HG03432 (cell line): ENCODE results near the gene QRSL1.
"Not testable (repeated sequence)": the region's sequence is repeated elsewhere in the genome, so short reads cannot be mapped to it uniquely, and the experiment has no call there.

Experiments
- ATAC-seq: cut with Tn5 transposase; IDR thresholded peaks from one replicate; pipeline ENCODE4 v1.9.1; 2021; ENCODE audit warnings: mild to moderate bottlenecking, moderate library complexity; ENCODE audit not compliant: unreplicated experiment

QRSL1 gene, protein sequence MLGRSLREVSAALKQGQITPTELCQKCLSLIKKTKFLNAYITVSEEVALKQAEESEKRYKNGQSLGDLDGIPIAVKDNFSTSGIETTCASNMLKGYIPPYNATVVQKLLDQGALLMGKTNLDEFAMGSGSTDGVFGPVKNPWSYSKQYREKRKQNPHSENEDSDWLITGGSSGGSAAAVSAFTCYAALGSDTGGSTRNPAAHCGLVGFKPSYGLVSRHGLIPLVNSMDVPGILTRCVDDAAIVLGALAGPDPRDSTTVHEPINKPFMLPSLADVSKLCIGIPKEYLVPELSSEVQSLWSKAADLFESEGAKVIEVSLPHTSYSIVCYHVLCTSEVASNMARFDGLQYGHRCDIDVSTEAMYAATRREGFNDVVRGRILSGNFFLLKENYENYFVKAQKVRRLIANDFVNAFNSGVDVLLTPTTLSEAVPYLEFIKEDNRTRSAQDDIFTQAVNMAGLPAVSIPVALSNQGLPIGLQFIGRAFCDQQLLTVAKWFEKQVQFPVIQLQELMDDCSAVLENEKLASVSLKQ

DNA sequence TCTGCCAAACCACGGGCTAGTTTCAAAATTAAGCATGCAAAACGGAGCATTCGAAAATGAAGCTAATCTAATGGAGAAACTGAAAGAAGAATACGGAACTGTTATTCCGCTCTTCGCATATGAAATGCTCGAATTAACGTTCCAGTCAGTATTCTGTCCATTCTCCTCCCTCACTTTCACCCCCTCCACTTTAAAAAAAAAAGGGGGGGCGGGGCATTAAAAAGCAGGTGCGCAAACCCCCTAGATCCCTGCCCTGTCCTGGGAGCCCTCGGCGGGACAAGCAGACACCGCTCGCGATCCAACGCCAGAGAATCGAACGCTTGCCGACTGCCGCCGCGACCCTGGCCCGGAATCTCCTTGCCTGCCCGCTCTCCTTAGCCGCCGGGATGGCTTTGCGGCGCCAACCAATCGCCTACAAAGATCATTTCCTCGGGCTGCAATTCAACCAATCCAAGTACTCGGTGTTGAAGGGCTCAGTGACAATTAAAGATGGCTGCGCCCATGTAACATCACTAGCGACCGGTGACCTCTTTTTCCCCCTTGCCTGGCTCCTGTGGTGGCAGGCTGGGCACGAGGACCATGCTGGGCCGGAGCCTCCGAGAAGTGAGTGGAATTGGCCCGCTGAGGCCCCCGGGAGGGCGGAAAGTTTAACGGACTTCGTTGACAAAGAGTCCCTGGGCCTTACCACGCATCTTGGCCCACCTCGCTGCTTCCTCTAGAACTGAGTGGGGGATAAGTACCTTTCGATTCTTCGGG, at the start of gene QRSL1, which contains the start of gene RTN4IP1:
Gene QRSL1 (plus strand): TSS at position 476 of the 756 bp plus-strand sequence. CDS start 104 bp downstream, at position 580.
Gene RTN4IP1 (minus strand): TSS at position 396 of the 756 bp plus-strand sequence. CDS start 477 bp downstream, outside the sequence.
- ATAC-seq = peak; percentile 87

DNA sequence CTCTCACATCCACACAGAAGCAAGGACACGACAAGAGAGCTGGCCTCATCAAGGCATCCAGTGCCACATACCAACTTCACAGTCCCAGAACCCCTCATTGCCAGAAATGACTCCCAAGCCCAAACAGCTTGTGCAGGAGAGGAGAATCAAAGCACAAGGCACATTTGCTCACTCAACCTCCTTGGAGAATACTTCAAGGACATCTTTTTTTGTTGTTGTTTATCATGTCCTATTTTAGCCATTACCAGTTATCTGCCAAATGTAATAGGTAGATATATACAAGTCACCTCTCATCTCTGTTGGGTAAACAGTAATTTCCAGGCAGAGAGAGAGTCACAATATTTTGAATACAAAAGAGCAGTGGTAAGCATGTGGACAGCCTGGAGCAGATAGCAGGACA, 47.9 kb upstream of the QRSL1 start:
- ATAC-seq = no peak

DNA sequence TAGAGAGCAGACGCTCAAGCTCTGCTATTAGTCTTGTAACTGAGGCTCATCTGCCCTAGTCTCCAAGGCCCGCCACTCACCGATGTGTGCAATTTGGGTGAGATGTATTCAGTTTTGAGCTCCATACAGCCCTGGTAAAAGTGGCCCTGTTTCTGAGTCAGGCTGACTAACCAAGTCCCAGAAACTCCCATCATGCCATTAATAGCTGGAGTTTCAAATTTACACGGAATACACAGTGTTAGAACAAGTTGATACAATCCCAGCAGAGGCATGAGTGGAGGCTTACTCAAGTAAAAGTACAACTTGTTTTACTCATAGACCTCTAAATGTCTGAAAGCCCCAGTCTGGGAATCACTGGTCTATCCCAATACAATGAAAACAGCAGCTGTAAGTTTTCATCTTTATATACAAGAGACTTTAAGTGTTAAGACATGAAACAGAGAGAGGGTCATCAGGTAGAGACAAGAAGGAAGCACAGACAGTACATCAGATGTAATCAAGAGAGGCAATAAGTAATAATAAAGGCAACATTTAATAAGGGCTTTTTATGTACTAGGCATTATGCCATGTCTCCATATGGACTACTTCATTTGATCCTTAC, 42.5 kb upstream of the QRSL1 start:
- ATAC-seq = no peak

DNA sequence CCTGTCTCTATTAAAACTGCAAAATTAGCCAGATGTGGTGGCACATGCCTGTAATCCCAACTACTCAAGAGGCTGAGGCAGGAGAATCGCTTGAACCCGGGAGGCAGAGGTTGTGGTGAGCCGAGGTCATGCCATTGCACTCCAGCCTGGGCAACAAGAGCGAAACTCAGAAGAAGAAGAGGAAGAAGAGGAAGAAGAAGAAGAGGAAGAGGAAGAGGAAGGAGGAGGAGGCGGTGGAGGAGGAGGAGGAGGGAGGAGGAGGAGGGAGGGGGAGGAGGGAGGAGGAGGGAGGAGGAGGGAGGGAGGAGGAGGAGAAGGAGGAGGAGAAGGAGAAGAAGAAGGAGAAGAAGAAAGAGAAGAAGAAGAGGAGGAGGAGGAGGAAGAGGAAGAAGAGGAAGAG, 40.4 kb upstream of the QRSL1 start:
- not testable (repeated sequence) for ATAC-seq

DNA sequence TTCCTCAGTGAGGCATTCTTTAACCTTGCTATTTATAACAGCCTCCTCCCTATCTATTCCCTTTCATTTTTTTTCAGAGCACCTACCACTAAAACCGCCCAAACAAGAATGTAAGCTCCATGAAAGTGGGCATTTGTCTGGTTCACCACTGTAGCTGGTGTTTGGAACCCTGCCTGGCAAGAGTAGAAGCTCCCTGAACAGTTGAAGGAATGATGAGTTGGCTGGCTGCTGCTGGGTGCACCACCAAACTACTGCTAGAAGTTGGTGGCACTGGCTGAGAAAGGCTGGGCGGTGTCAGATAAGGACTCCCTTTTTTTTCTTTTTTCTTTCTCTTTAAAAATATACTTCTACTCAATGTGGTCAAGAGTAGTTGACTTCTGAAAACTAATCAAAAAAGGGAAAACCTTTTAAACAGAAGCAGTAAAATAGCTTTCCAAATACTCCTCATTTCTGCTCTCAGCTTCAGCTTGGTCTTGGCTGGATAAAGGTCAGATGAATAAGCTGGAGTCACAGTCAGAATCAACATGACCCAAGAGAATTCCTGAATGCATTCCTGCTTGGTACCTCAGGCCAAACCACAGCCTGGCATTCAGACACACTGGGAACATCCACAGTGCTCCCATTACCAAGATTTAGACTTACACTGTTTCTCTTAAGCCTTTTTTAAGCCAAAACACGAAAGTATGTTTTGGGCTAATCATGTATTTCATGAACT, 38.1 kb upstream of the QRSL1 start:
- no peak for ATAC-seq

DNA sequence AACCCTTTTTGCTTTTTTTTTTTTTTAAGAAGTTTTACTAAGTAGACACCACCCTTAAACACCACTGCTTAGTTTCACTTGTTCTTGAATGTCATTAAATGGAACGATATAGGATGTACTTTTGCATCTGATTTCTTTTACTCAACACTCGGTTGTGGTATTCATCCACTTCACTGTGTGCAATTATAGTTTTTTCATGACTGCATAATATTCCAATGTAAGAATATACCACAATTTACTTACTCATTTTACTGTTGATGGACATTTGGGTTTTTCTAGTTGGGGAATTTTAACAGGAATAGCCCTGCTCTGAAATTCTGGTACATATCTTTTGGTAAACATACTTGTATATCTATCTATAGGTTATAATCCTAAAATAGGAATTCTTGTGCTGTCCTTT, 29.9 kb upstream of the QRSL1 start:
- no peak for ATAC-seq

DNA sequence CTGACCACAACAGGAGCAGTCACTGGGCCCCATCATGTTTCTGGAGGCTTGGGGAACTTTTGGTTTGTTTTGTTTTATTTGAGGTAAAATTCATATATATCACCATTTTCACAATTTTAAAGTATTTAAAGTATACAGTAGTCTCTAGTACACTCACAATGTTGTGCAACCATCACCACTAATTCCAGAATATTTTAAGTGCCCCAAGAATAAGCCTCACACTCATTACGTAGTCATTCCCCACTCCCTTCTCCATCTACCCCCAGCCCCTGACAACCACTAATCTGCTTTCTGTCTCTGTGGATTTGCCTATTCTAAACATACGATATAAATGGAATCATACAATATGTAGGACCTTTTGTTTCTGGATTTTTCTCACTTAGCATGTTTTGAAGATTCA, 29.0 kb upstream of the QRSL1 start:
- ATAC-seq = no peak

DNA sequence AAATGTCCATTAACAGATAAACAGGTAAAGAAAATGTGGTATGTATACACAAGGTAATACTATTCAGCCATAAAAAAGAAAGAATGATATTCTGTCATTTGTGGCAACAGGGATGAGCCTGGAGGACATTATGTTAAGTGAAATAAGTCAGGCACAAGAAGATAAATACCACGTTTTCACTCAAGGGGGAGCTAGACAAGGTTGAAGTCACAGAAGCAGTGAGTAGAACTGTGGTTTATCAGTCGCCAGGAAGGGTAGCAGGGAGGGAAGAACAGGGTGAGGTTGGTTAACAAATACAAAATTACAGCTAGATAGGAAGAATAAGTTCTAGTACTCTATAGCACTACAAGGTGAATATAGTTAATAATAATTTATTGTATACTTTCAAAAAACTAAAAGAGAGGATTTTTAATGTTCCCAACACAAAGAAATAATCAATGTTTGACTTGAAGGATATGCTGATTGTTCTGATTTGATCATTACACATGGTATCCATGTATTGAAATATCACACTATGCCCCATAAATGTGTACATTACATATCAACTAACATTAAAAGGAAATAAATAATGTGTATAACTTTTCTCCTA, 21.2 kb upstream of the QRSL1 start:
- peak; percentile 78 for ATAC-seq

DNA sequence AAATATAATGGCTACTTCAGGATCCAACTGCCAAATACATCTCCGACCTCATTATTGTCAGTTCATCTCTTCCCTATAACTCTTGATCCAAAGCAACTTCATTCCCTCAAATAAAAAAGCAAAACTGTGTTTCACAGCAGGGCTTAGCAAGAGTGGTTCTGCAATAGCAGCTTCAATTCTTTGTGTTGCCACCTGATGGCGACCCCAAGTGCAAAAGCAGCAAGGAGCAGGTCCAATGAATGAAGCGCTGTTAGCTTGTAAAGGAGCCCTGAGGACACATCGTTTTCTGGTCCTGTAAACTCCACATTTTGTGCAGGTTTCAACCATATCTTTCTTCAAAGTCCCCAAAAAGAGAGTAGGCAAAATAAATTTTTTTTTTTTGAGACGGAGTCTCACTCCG, 19.7 kb upstream of the QRSL1 start:
- peak; percentile 57 for ATAC-seq

DNA sequence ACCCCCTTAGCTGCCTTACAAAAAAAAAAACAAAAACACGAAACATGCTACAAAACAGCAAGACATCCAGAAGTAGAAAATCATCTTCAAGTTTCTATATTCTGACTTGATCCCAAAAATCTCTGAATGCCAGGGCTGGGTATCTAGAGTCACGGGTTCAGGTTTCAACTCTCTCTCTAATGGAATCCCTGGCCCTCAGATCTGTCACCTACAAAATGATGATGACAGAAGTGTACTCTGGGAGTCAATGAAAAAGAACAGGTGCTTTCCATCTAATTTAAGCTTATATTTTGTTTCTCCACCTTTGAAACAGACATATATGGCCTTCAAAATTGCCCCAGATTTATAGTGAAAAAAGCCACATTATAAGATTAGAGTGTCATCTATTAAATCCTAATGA, 18.3 kb upstream of the QRSL1 start:
- no peak for ATAC-seq

DNA sequence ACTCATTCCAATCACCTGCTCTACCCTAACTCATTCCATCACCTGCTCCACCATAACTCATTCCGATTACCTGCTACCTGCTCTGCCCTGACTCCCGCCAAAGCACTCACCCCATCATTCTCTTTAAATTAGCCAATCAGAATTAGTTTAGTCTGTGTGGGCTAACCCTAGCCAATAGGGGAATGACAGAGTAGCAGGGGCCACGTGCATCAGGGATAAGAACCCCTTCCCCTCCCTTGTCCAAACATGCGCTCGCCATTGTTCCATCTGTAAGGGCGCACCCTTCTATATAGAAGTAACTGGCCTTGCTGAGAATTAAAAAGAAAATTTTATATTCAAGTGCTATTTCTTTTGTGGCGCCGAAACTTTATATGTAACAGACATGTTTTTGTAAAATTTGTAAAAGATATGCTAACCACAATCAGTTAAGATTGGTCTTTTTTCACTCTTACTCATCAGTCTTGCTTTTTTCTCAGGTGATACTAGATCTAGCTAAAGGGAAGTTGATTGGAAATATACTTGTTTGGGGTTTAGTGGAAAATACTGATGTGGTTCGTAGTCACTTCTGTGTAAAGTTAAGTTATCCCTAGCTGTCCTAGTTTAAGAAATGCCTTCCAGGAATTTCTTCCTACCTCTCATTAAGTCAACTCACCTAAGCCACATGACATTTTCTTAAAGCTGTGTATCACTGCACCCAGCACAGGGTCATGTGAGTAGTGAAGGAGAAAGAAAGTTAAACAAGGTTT, 16.5 kb upstream of the QRSL1 start:
- no peak for ATAC-seq

DNA sequence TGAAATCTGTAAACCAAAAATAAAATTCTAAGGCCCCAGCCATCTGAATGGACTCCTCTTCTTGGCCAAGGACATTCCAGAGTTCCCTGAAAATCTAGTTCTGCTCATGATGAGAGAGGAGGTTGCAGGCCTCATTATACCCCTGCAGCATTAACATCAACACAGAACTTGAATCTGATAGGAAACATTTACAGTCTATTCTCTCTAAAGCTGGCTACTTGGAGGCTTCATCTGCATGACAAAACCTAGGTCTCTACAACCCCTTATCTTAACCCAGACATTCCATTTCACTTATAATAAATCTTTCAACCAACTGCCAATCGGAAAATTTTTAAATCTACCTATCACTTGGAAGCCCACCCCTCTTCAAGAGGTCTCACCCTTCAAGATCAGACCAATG, 15.8 kb upstream of the QRSL1 start:
- no peak for ATAC-seq

DNA sequence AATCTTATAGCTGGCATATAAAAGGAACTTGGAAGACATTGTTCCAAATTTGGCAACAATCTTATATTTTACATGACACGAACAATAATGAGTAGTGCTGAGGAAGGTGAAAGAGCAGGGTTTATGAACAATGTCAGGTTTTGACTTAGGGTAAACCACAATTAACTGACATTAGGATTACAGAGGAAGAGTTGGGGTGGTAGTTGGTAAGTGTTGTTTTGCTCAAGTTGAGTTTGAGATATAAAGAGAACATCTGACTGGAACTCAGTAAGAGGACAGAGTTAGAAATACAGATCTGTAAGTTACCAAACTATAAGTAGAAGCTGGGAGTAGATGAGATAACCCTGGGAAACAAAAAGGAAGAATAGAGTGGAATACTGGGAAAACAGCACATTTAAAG, 15.2 kb upstream of the QRSL1 start:
- no peak for ATAC-seq

DNA sequence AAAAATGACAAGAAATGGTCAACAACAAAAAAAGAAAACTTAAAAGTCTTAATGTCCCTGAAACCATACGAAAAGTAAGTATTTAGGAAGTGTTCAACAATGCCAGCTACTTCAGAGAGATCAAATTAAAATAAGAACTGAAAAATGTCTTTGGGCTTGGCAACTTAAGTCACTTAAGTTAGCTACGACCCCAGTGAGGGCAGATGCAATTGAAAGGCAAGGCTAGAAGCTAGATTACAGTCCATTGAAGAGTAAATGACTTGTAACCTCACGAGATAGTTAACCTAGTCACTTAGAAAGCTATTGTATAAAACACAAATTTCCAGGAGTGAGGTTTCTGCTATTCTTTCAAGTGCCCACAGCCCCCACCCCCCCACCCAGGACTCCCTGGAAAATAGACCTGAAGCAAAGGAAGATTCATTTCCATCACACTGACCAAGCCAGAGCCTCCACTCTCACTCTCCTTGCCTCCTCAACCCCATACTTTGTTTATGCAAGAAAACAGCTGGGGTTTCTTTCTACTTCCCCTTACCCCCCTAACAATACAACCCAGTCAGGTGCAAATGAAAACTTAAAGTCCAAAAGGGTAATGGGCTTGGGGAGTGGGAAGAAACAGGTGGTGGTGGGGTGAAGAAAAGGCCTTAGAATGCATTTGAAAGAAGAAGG, 14.7 kb upstream of the QRSL1 start:
- ATAC-seq = no peak

DNA sequence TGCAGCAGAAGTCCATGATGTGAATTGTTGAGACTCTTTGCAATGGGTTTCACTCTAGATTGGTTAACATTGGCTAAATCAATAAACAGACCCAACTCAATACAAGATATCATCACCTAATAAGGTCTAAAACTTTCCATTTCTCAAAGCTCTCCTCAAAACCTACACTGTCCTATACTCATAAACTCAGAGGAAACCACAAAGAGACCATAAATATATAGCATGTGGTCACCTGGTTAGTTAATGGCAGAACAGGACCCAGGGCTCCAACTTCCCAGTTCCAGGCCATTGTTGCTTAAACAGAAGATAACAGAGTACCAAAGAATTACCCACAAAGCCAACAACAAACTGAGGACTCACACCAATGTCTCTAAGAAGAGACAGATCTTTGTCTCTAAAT, 12.1 kb upstream of the QRSL1 start:
- peak; percentile 49 for ATAC-seq

DNA sequence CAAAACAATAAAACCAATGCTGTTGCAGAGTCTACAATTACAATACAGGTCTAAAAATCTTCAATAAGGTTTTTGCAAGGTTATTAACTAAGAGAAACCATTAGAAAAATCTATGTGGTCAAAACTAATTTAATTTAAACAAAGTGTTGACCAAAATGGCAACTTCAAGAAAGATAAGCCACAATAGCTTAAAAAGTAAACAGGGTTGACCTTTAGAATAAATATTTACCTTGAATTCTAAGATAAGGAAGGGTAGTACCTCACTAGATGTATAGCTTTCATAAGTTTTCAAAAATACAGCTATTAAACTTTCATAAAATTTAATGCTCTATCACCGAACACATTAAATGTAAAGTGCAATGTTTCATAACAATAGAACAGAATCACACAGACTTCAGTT, 11.5 kb upstream of the QRSL1 start:
- no peak for ATAC-seq

DNA sequence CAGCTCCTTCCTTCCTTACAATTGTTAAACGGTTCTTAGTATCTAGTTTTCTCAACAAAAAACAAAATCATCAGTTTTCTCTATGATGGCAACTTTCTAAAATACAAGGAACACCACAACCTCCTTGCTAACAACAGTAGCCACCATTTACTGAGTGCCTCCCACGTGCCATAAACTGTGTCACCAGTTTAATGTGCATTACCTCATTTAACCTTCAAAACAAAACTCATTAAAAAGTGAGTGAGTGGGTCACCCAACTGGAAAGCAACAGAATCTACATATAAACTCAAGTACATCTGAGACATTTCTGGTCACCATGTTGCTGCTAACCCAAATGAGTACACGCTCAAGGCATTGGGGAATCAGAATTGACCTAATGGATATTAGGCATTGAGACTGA, 11.1 kb upstream of the QRSL1 start:
- ATAC-seq = no peak

DNA sequence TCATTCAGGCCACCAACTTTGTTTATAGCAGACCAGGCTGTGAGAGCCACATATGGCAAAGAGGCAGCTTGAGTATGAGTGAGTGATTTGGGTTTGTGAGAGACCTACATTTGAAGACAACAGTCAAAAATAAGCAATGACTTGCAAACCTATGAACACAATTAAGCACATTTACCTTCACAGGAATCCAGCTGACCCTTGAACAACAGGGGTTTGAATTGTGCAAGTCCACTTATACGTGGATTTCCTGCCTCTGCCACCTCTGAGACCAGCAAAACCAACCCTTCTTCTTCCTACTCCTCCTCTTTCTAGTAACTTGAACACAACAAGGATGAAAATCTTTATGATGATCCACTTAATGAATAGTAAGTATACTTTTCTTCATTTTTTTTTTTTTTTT, 10.2 kb upstream of the QRSL1 start:
- no peak for ATAC-seq
